HCT116 (cell line): ENCODE results near the gene CES4A. TPM values are rescaled to one million over a fixed set of nuclear protein-coding genes. Genes with fewer than 3 reads are reported as not detected.
"Not testable (repeated sequence)": the region's sequence is repeated elsewhere in the genome, so short reads cannot be mapped to it uniquely, and the experiment has no call there.

Experiments used
- ATAC-seq: fragments of 200-7000 bp; cut with Tn5 transposase; 2 replicates; pipeline ENCODE4 v1.9.1; 2020; ENCODE audit warnings: mild to moderate bottlenecking, moderate library complexity
- BruUV-seq: library from RNA; stranded (reverse); fragments of 400-500 nt; replicated peaks from 2 replicates; lab custom pipeline; 2021; lab: Mats Ljungman, UMichigan
- CTCF ChIA-PET: fragments of 300-600 bp; sonication (Branson Sonifier 250); formaldehyde crosslinking; loops from one replicate; lab custom pipeline; 2021; ENCODE audit warnings: antibody characterized with exemption; lab: Charles Lee
- POLR2A ChIA-PET: fragments of 300-600, 350-600 bp; sonication (Branson Sonifier 250); formaldehyde crosslinking; loops from one replicate; lab custom pipeline; 2021; ENCODE audit warnings: antibody characterized with exemption; lab: Charles Lee
- RAD21 ChIA-PET, 2 experiments: fragments of 300-600 bp; sonication (Branson Sonifier 250); formaldehyde crosslinking; loops; one replicate each; lab custom pipeline; 2023; ENCODE audit warnings: low total read pairs in 2 of 2; ENCODE audit not compliant: uncharacterized antibody in 2 of 2, unreplicated experiment in 2 of 2, low non-redundant PET in 1 of 2; lab: Charles Lee
- DNase-seq: peaks from one replicate; pipeline ENCODE4 v3.0.0-alpha.2; 2010; ENCODE audit warnings: low read depth, low spot score
- H2AFZ ChIP-seq: fragments of 200-600 bp; shearing (Covaris generic), sonication (generic); 2 replicates; pipeline ENCODE4 v1.6.1; 2017; ENCODE audit warnings: low read depth, mixed run types, mixed read lengths, antibody characterized with exemption, low read length; ENCODE audit not compliant: poor library complexity, severe bottlenecking
- H3K27ac ChIP-seq: 2 replicates; pipeline ENCODE4 v1.5.1; 2012; ENCODE audit warnings: low read depth, low read length
- H3K27me3 ChIP-seq: fragments of 200-600 bp; sonication (generic); 2 replicates; pipeline ENCODE4 v1.6.1; 2016; ENCODE audit warnings: mixed run types, low read length, mixed read lengths; ENCODE audit not compliant: insufficient read depth
- H3K36me3 ChIP-seq, 2 experiments: fragments of 200-500 bp in 1 of 2; fragments of 200-600 bp in 1 of 2; sonication (Bioruptor generic) in 1 of 2; sonication (generic) in 1 of 2; 2 replicates each; pipeline versions ENCODE4 v1.5.1 to v1.6.1; 2014 to 2016; ENCODE audit warnings: low read length in 2 of 2, inconsistent platforms in 1 of 2, mixed read lengths in 1 of 2, mixed run types in 1 of 2; ENCODE audit not compliant: insufficient read depth in 2 of 2, control insufficient read depth in 1 of 2
- H3K4me1 ChIP-seq, 2 experiments: fragments of 200-600 bp in 1 of 2; sonication (generic) in 1 of 2; 2 replicates each; pipeline versions ENCODE4 v1.5.1 to v1.6.1; 2012 to 2017; ENCODE audit warnings: low read length in 2 of 2, inconsistent platforms in 1 of 2, mild to moderate bottlenecking in 1 of 2, mixed read lengths in 1 of 2, mixed run types in 1 of 2, moderate library complexity in 1 of 2; ENCODE audit not compliant: insufficient read depth in 2 of 2, control insufficient read depth in 1 of 2
- H3K4me2 ChIP-seq: fragments of 200-600 bp; sonication (generic); 2 replicates; pipeline ENCODE4 v1.6.1; 2017; ENCODE audit warnings: mixed run types, low read length, mixed read lengths
- H3K4me3 ChIP-seq, 2 experiments: fragments of 200-600 bp in 1 of 2; sonication (generic) in 1 of 2; replicated peaks in 1 of 2; 2 replicates each; pipeline ENCODE4 v1.5.1; 2011 to 2016; ENCODE audit warnings: low read length in 2 of 2, control low read depth in 1 of 2, low read depth in 1 of 2, mild to moderate bottlenecking in 1 of 2, mixed read lengths in 1 of 2, mixed run types in 1 of 2
- H3K79me2 ChIP-seq: fragments of 200-600 bp; sonication (generic); 2 replicates; pipeline ENCODE4 v1.6.1; 2017; ENCODE audit warnings: mild to moderate bottlenecking, mixed run types, low read length, moderate library complexity, mixed read lengths; ENCODE audit not compliant: insufficient read depth
- H3K9ac ChIP-seq: fragments of 200-600 bp; sonication (generic); 2 replicates; pipeline ENCODE4 v1.6.1; 2016; ENCODE audit warnings: low read length, mixed read lengths
- H3K9me2 ChIP-seq: fragments of 200-600 bp; sonication (generic), shearing (Covaris generic); 2 replicates; pipeline ENCODE4 v1.6.1; 2017; ENCODE audit warnings: mixed run types, mild to moderate bottlenecking, moderate library complexity; ENCODE audit not compliant: insufficient read depth
- H3K9me3 ChIP-seq, 2 experiments: fragments of 200-500 bp in 1 of 2; fragments of 200-600 bp in 1 of 2; sonication (Bioruptor generic) in 1 of 2; sonication (generic) in 1 of 2; 2 replicates each; pipeline ENCODE4 v1.6.1; 2014 to 2017; ENCODE audit warnings: low read length in 2 of 2, mixed read lengths in 2 of 2, inconsistent platforms in 1 of 2, low read depth in 1 of 2, mild to moderate bottlenecking in 1 of 2, mixed run types in 1 of 2, moderate library complexity in 1 of 2; ENCODE audit not compliant: control insufficient read depth in 1 of 2, insufficient read depth in 1 of 2
- H4K20me1 ChIP-seq: fragments of 200-600 bp; sonication (generic), shearing (Covaris generic); 2 replicates; pipeline ENCODE4 v1.6.1; 2017; ENCODE audit warnings: mixed run types, mild to moderate bottlenecking, moderate library complexity; ENCODE audit not compliant: insufficient read depth
- CTCF ChIP-seq, 3 experiments: fragments of 200-600 bp in 1 of 3; sonication (generic) in 1 of 3; IDR thresholded peaks in 2 of 3; conservative IDR thresholded peaks in 1 of 3; 2 replicates each; pipeline ENCODE4 v1.5.1; 2012 to 2017; ENCODE audit warnings: low read depth in 2 of 3, low read length in 2 of 3, antibody characterized with exemption in 1 of 3, borderline replicate concordance in 1 of 3, control low read depth in 1 of 3, mild to moderate bottlenecking in 1 of 3, mixed read lengths in 1 of 3, mixed run types in 1 of 3, moderate library complexity in 1 of 3; ENCODE audit not compliant: insufficient read depth in 1 of 3
- POLR2AphosphoS5 ChIP-seq: IDR thresholded peaks from 2 replicates; pipeline ENCODE4 v1.6.1; 2011; ENCODE audit warnings: mild to moderate bottlenecking, low read depth, low read length, moderate library complexity
- RAD21 ChIP-seq: IDR thresholded peaks from 2 replicates; pipeline ENCODE4 v1.6.1; 2012; ENCODE audit warnings: low read depth, mild to moderate bottlenecking
- SIN3A ChIP-seq: IDR thresholded peaks from 2 replicates; pipeline ENCODE4 v1.6.1; 2012; ENCODE audit warnings: low read depth
- ZFX ChIP-seq: fragments of 450-650 bp; IDR thresholded peaks from 2 replicates; pipeline ENCODE4 v1.6.1; 2017
- intact Hi-C: fragments of 100-400 bp; cut with micrococcal nuclease; formaldehyde crosslinking; loops from 2 replicates; pipeline ENCODE4 v1.10.0; 2022
- total RNA-seq: library from RNA; stranded (reverse); gene quantifications from one replicate; pipeline ENCODE4 v1.2.1, GENCODE V29; 2021; ENCODE audit not compliant: unreplicated experiment

The CES4A gene
- total RNA-seq, 1 experiment from 2014 or later = not detected

GRCh38 chr16:66953462-66954096, 34.8 kb upstream of the CES4A start (continued):
- TF ChIP-seq POLR2AphosphoS5 (no peak), SIN3A (no peak)

GRCh38 chr16:66954097-66954659, 34.2 kb upstream of the CES4A start:
- H3K4me2 ChIP-seq = peak overlapping the region; percentile 50
- H2AFZ ChIP-seq = peak overlapping the region; percentile 77
- no peaks in the 10 kb centered on the region for H3K9me2 ChIP-seq
- RAD21 ChIA-PET = interaction anchor here (0.7 to 1.4 kb wide), 6 partner anchors 18 to 201 kb away, joined by 3 to 7 read pairs (median 3); no protein-coding TSS in a partner anchor
- no peaks in the 10 kb centered on the region for H3K27me3 ChIP-seq
- DNase-seq (peak; percentile 74), ATAC-seq (peak; percentile 95)
- no peaks in the 10 kb centered on the region for H4K20me1 ChIP-seq
- H3K36me3 ChIP-seq = no peaks in the 10 kb centered on the region
- no TSS peak for BruUV-seq
- H3K4me1 ChIP-seq = peaks cover 11 to 12% of the 10 kb centered on the region in 2 experiments; a peak in 3 of 4 replicates
- CTCF ChIA-PET = interaction anchor here (0.6 to 1.5 kb wide), 19 partner anchors 11 to 567 kb away, joined by 3 to 13 read pairs (median 4); partner anchors contain the start of genes B3GNT9, ELMO3 and NOL3
- no peak overlapping the region for H3K4me3 ChIP-seq
- no peaks in the 10 kb centered on the region for H3K79me2 ChIP-seq
- POLR2A ChIA-PET = interaction anchor here (0.6 kb wide), 1 partner anchor 29 kb away, joined by 3 read pairs; no protein-coding TSS in a partner anchor
- intact Hi-C loops = loop anchor here (1.0 to 10.0 kb wide), 5 partner anchors 57 to 711 kb away; partner anchors contain the start of genes ACD, C16orf86, ENKD1 and FBXL8
- no peak overlapping the region for H3K9ac ChIP-seq
- H3K27ac ChIP-seq = peak overlapping the region; percentile 3; the same call in 1 of the 2 replicates
- peaks cover 0 to 6% of the 10 kb centered on the region in 2 experiments; a peak in 1 of 4 replicates for H3K9me3 ChIP-seq
- peak; percentile 96 for TF ChIP-seq RAD21
- no peak for TF ChIP-seq SIN3A
- TF ChIP-seq CTCF (IDR thresholded peaks at IDR 0.05 in 2 of 3, conservative IDR thresholded peaks at IDR 0.05 in 1 of 3; ENCODE audit: borderline replicate concordance in 1 of 3, insufficient read depth in 1 of 3, low read depth in 2 of 3, low read length in 2 of 3) = peak; percentile 82 to 93 (median 88)
- TF ChIP-seq ZFX = no peak

GRCh38 chr16:66955363-66956153, 32.8 kb upstream of the CES4A start:
- H4K20me1 ChIP-seq, H3K4me2 ChIP-seq, DNase-seq, BruUV-seq, POLR2A ChIA-PET, H3K4me3 ChIP-seq, H3K27me3 ChIP-seq, H3K9me2 ChIP-seq, H2AFZ ChIP-seq, H3K79me2 ChIP-seq, H3K27ac ChIP-seq, CTCF ChIA-PET, H3K36me3 ChIP-seq, RAD21 ChIA-PET, ATAC-seq, H3K9ac ChIP-seq, H3K9me3 ChIP-seq: not testable (repeated sequence)
- intact Hi-C loops = loop anchor here (10.0 kb wide), 1 partner anchor 709 kb away; the partner anchor contains the start of genes ACD, C16orf86, ENKD1 and PARD6A
- H3K4me1 ChIP-seq = peaks cover 11 to 15% of the 10 kb centered on the region in 2 experiments; a peak in 3 of 4 replicates

- DNase-seq, POLR2A ChIA-PET, H3K9ac ChIP-seq, H3K4me2 ChIP-seq, ATAC-seq, H3K27ac ChIP-seq, BruUV-seq, RAD21 ChIA-PET, H3K36me3 ChIP-seq, H3K27me3 ChIP-seq, H3K9me3 ChIP-seq, H3K9me2 ChIP-seq, H3K79me2 ChIP-seq, H3K4me3 ChIP-seq, H2AFZ ChIP-seq, H4K20me1 ChIP-seq: not testable (repeated sequence)
- H3K4me1 ChIP-seq = peaks cover 11 to 19% of the 10 kb centered on the region in 2 experiments; a peak in 3 of 4 replicates
- CTCF ChIA-PET = interaction anchor here (0.9 kb wide), 1 partner anchor 61 kb away, joined by 3 read pairs; no protein-coding TSS in a partner anchor
- intact Hi-C loops = loop anchor here (10.0 kb wide), 1 partner anchor 709 kb away; the partner anchor contains the start of genes ACD, C16orf86, ENKD1 and PARD6A
Observed at GRCh38 chr16:66956154-66956457, 32.3 kb upstream of the CES4A start.
